ENCODE data around the gene ITGA2. TPM values are rescaled to one million over a fixed set of nuclear protein-coding genes. Genes with fewer than 3 reads are reported as not detected.

The ITGA2 gene
- total RNA-seq, 1 experiment from 2014 or later = 13.6 TPM

- Mint-ChIP-seq H3K4me1 (ENCODE audit: low read depth, unreplicated experiment) (no peaks in the 10 kb centered on the region), H3K27ac (ENCODE audit: unreplicated experiment) (no peak overlapping the region), H3K4me3 (ENCODE audit: unreplicated experiment) (no peak overlapping the region), H3K36me3 (ENCODE audit: insufficient read depth, unreplicated experiment) (no peaks in the 10 kb centered on the region), H3K9me3 (ENCODE audit: unreplicated experiment) (no peaks in the 10 kb centered on the region), H3K27me3 (ENCODE audit: insufficient read depth, unreplicated experiment) (peaks cover 6% of the 10 kb centered on the region)
- POLR2A ChIA-PET = no interaction called here
- TF ChIP-seq CTCF (IDR thresholded peaks at IDR 0.05; ENCODE audit: insufficient read depth in 1 of 2, low read depth in 1 of 2, low read length in 1 of 2, severe bottlenecking in 1 of 2, unreplicated experiment in 1 of 2) = no peak
- BruUV-seq (replicated peaks) = no TSS peak
- no peak overlapping the region for H3K4me3 ChIP-seq (ENCODE audit: low read depth, low read length)
- intact Hi-C loops (cut with micrococcal nuclease; ENCODE audit: unreplicated experiment) = no loop called here
- no peaks in the 10 kb centered on the region for H3K4me1 ChIP-seq
- no peaks in the 10 kb centered on the region for H3K9me3 ChIP-seq
- CTCF ChIA-PET = no interaction called here
- no peaks in the 10 kb centered on the region for H3K27me3 ChIP-seq (replicated peaks; ENCODE audit: control insufficient read depth, insufficient read depth, low read length)
- no peak for DNase-seq
- H3K36me3 ChIP-seq (ENCODE audit: control insufficient read depth, insufficient read depth, low read length) = no peaks in the 10 kb centered on the region
These were observed 134.6 kb downstream of the ITGA2 start for GRCh38 chr5:53123702-53124101.

- ChIA-PET POLR2A (no interaction called here), CTCF (no interaction called here)
- Histone ChIP-seq H3K9me3 (no peaks in the 10 kb centered on the region), H3K4me3 (ENCODE audit: low read depth, low read length) (no peak overlapping the region), H3K27me3 (replicated peaks; ENCODE audit: control insufficient read depth, insufficient read depth, low read length) (no peaks in the 10 kb centered on the region), H3K4me1 (no peaks in the 10 kb centered on the region), H3K36me3 (ENCODE audit: control insufficient read depth, insufficient read depth, low read length) (no peaks in the 10 kb centered on the region)
- Mint-ChIP-seq H3K36me3 (ENCODE audit: insufficient read depth, unreplicated experiment) (no peaks in the 10 kb centered on the region), H3K4me1 (ENCODE audit: low read depth, unreplicated experiment) (no peaks in the 10 kb centered on the region), H3K4me3 (ENCODE audit: unreplicated experiment) (no peak overlapping the region), H3K9me3 (ENCODE audit: unreplicated experiment) (no peaks in the 10 kb centered on the region), H3K27ac (ENCODE audit: unreplicated experiment) (no peak overlapping the region), H3K27me3 (ENCODE audit: insufficient read depth, unreplicated experiment) (no peaks in the 10 kb centered on the region)
- BruUV-seq (replicated peaks) = no TSS peak
- no peak for TF ChIP-seq CTCF (IDR thresholded peaks at IDR 0.05; ENCODE audit: insufficient read depth in 1 of 2, low read depth in 1 of 2, low read length in 1 of 2, severe bottlenecking in 1 of 2, unreplicated experiment in 1 of 2)
- intact Hi-C loops (cut with micrococcal nuclease; ENCODE audit: unreplicated experiment) = no loop called here
- no peak for DNase-seq
These were observed 137.4 kb downstream of the ITGA2 start for GRCh38 chr5:53126521-53126920.

GRCh38 chr5:53127107-53127506 lies 138.0 kb downstream of the ITGA2 start:
- no peaks in the 10 kb centered on the region for H3K9me3 Mint-ChIP-seq (ENCODE audit: unreplicated experiment)
- H3K27me3 ChIP-seq (replicated peaks; ENCODE audit: control insufficient read depth, insufficient read depth, low read length) = no peaks in the 10 kb centered on the region
- no peaks in the 10 kb centered on the region for H3K27me3 Mint-ChIP-seq (ENCODE audit: insufficient read depth, unreplicated experiment)
- no peaks in the 10 kb centered on the region for H3K9me3 ChIP-seq
- no peak for TF ChIP-seq CTCF (IDR thresholded peaks at IDR 0.05; ENCODE audit: insufficient read depth in 1 of 2, low read depth in 1 of 2, low read length in 1 of 2, severe bottlenecking in 1 of 2, unreplicated experiment in 1 of 2)
- CTCF ChIA-PET = no interaction called here
- DNase-seq = no peak
- no peaks in the 10 kb centered on the region for H3K4me1 ChIP-seq
- no peak overlapping the region for H3K27ac Mint-ChIP-seq (ENCODE audit: unreplicated experiment)
- BruUV-seq (replicated peaks) = no TSS peak
- intact Hi-C loops (cut with micrococcal nuclease; ENCODE audit: unreplicated experiment) = no loop called here
- H3K4me3 ChIP-seq (ENCODE audit: low read depth, low read length) = no peak overlapping the region
- POLR2A ChIA-PET = no interaction called here
- H3K36me3 Mint-ChIP-seq (ENCODE audit: insufficient read depth, unreplicated experiment) = no peaks in the 10 kb centered on the region
- H3K4me1 Mint-ChIP-seq (ENCODE audit: low read depth, unreplicated experiment) = no peaks in the 10 kb centered on the region
- H3K4me3 Mint-ChIP-seq (ENCODE audit: unreplicated experiment) = no peak overlapping the region
- no peaks in the 10 kb centered on the region for H3K36me3 ChIP-seq (ENCODE audit: control insufficient read depth, insufficient read depth, low read length)

All from Caco-2 (cell line).